HL-60 (cell line): ENCODE data around the gene FGF22.

Source experiments
- DNase-seq, 2 experiments: peaks; one replicate each; pipeline ENCODE4 v3.0.0-alpha.2; 2010 to 2020; ENCODE audit warnings: low read depth in 1 of 2, low spot score in 1 of 2
- H3K27ac ChIP-seq: fragments of 250-450 bp; sonication (Bioruptor Pico); replicated peaks from 2 replicates; pipeline ENCODE4 v1.5.1; 2020; ENCODE audit warnings: mild to moderate bottlenecking, moderate library complexity
- H3K27me3 ChIP-seq: fragments of 250-450 bp; sonication (Bioruptor Pico); 2 replicates; pipeline ENCODE4 v1.5.1; 2021; ENCODE audit warnings: mild to moderate bottlenecking, moderate library complexity; ENCODE audit not compliant: insufficient read depth, poor library complexity, severe bottlenecking
- H3K4me3 ChIP-seq: replicated peaks from 2 replicates; pipeline ENCODE4 v1.5.1; 2011; ENCODE audit warnings: mild to moderate bottlenecking, control low read depth, low read length; ENCODE audit not compliant: insufficient read depth
- GABPA ChIP-seq: IDR thresholded peaks from 2 replicates; pipeline ENCODE4 v1.6.1; 2012; ENCODE audit warnings: low read depth
- POLR2AphosphoS5 ChIP-seq: IDR thresholded peaks from 2 replicates; pipeline ENCODE4 v1.6.1; 2012; ENCODE audit warnings: low read depth
- SPI1 ChIP-seq: IDR thresholded peaks from 2 replicates; pipeline ENCODE4 v1.6.1; 2012; ENCODE audit warnings: low read depth, mild to moderate bottlenecking, borderline replicate concordance
- TF ChIP-seq, protein P1 (sequence below): IDR thresholded peaks from one replicate; pipeline ENCODE4 v1.5.1; 2011; ENCODE audit warnings: low read length, control low read depth, inconsistent platforms; ENCODE audit not compliant: insufficient read depth
- TF ChIP-seq, protein P2 (sequence below): IDR thresholded peaks from 2 replicates; pipeline ENCODE4 v1.6.1; 2012; ENCODE audit warnings: low read depth; ENCODE audit not compliant: insufficient replicate concordance

FGF22 gene

GRCh38 chr19:629961-630714, 9.5 kb upstream of the FGF22 start:
- Histone ChIP-seq H3K27ac (no peak overlapping the region), H3K4me3 (no peak overlapping the region), H3K27me3 (no peaks in the 10 kb centered on the region)
- no peak for TF ChIP-seq POLR2AphosphoS5
- no peak for TF ChIP-seq SPI1
- TF ChIP-seq, protein P1, sequence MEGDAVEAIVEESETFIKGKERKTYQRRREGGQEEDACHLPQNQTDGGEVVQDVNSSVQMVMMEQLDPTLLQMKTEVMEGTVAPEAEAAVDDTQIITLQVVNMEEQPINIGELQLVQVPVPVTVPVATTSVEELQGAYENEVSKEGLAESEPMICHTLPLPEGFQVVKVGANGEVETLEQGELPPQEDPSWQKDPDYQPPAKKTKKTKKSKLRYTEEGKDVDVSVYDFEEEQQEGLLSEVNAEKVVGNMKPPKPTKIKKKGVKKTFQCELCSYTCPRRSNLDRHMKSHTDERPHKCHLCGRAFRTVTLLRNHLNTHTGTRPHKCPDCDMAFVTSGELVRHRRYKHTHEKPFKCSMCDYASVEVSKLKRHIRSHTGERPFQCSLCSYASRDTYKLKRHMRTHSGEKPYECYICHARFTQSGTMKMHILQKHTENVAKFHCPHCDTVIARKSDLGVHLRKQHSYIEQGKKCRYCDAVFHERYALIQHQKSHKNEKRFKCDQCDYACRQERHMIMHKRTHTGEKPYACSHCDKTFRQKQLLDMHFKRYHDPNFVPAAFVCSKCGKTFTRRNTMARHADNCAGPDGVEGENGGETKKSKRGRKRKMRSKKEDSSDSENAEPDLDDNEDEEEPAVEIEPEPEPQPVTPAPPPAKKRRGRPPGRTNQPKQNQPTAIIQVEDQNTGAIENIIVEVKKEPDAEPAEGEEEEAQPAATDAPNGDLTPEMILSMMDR, result no peak
- TF ChIP-seq, protein P2, sequence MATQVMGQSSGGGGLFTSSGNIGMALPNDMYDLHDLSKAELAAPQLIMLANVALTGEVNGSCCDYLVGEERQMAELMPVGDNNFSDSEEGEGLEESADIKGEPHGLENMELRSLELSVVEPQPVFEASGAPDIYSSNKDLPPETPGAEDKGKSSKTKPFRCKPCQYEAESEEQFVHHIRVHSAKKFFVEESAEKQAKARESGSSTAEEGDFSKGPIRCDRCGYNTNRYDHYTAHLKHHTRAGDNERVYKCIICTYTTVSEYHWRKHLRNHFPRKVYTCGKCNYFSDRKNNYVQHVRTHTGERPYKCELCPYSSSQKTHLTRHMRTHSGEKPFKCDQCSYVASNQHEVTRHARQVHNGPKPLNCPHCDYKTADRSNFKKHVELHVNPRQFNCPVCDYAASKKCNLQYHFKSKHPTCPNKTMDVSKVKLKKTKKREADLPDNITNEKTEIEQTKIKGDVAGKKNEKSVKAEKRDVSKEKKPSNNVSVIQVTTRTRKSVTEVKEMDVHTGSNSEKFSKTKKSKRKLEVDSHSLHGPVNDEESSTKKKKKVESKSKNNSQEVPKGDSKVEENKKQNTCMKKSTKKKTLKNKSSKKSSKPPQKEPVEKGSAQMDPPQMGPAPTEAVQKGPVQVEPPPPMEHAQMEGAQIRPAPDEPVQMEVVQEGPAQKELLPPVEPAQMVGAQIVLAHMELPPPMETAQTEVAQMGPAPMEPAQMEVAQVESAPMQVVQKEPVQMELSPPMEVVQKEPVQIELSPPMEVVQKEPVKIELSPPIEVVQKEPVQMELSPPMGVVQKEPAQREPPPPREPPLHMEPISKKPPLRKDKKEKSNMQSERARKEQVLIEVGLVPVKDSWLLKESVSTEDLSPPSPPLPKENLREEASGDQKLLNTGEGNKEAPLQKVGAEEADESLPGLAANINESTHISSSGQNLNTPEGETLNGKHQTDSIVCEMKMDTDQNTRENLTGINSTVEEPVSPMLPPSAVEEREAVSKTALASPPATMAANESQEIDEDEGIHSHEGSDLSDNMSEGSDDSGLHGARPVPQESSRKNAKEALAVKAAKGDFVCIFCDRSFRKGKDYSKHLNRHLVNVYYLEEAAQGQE, result no peak
- TF ChIP-seq GABPA, result no peak
- no peak for DNase-seq

GRCh38 chr19:632579-633067, 7.1 kb upstream of the FGF22 start:
- no peaks in the 10 kb centered on the region for H3K27me3 ChIP-seq
- H3K27ac ChIP-seq, result peak overlapping the region; percentile 79
- TF ChIP-seq, protein P1, result no peak
- TF ChIP-seq, protein P2, result no peak
- TF ChIP-seq GABPA (no peak), POLR2AphosphoS5 (no peak), SPI1 (no peak)
- DNase-seq, result peak; percentile 40 to 69
- H3K4me3 ChIP-seq, result peak overlapping the region; percentile 92

GRCh38 chr19:633068-633785, 6.5 kb upstream of the FGF22 start, which contains the start of gene POLRMT:
POLRMT (minus strand) TSS chr19:633537; CDS start chr19:633512, 25 bp downstream.
- H3K27me3 ChIP-seq, result no peaks in the 10 kb centered on the region
- TF ChIP-seq GABPA, result peak; percentile 92
- TF ChIP-seq SPI1, result no peak
- TF ChIP-seq, protein P1, result no peak
- 0 out of 2 replicates have a peak, but pooled peaks have one; percentile 16 for TF ChIP-seq POLR2AphosphoS5
- TF ChIP-seq, protein P2, result no peak
- peak within 1 kb of the TSS; percentile 92 for H3K4me3 ChIP-seq
- DNase-seq, result peak; percentile 96 to 98
- H3K27ac ChIP-seq, result peak within 1 kb of the TSS; percentile 79
